ENCODE results near the gene PKNOX2.
A peak's percentile ranks its signal among the peaks of the same experiment; 100 is the strongest.

PKNOX2 gene

DNA sequence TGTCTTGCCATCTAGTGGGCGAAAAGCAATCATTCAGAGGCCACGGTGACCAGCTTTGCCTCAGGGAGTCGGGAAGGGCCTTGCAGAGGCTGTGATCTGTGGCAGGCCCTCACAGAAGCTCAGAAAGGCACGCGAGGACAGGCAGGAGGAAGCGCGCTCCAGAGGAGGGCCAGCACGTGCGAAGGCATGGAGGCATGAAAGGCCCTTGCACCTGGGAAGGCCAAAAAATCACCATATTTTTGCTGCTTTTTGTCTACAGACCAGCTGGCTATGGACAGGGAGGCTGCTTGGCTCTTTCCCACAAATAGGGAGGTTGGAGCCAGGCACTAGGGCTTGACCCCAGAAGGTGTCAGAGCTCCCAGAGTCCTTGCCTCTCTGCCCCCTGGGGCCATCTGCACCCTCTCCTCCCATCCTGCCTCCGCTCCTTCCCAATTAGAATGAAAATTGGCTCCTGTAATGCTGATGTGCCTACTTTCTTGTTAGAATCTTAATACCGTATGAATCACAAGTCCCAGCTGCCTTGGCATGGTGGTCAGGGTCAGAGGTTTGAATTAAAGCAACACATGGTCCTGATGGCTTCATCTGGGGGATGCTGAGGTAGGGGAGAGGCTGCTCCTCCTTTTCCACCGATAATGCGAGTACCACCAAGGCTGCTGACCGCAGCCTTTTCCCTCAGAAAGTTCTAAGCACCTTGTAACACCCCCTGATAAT lies 262.4 kb downstream of the PKNOX2 start:
- TF ChIP-seq, protein P1, sequence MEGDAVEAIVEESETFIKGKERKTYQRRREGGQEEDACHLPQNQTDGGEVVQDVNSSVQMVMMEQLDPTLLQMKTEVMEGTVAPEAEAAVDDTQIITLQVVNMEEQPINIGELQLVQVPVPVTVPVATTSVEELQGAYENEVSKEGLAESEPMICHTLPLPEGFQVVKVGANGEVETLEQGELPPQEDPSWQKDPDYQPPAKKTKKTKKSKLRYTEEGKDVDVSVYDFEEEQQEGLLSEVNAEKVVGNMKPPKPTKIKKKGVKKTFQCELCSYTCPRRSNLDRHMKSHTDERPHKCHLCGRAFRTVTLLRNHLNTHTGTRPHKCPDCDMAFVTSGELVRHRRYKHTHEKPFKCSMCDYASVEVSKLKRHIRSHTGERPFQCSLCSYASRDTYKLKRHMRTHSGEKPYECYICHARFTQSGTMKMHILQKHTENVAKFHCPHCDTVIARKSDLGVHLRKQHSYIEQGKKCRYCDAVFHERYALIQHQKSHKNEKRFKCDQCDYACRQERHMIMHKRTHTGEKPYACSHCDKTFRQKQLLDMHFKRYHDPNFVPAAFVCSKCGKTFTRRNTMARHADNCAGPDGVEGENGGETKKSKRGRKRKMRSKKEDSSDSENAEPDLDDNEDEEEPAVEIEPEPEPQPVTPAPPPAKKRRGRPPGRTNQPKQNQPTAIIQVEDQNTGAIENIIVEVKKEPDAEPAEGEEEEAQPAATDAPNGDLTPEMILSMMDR (IDR thresholded peaks at IDR 0.05; ENCODE audit: low read depth, low read length): no peak

DNA sequence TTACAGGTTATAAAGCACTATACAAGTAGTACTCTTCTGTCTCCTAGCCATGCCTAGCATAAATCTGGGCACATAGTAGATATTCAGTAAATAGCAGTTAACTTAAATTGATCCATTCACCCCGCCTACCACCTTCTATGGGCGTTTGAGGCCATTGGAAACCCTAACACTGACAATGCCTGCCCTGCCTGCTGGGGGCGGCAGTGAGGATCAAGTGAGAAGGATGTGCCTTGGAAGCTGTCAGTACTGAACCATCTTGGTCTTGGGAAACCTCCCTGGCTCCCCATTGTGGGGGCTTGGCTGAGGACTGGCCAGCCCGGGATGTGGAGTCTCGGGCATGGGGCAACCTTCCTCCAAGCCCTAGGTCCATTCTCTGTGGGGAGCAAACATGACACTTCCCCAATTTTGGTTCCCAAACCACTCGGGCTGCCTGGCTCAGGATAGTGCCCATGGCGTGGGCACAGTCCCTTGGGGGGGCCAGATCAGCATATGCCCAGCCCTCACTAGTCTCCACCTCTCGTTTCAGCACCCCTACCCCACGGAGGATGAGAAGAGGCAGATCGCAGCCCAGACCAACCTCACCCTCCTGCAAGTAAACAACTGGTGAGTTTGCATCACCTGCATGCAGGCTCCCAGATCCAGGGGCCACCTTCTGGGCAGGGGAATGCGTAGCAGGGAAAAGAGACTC lies 264.1 kb downstream of the PKNOX2 start:
- TF ChIP-seq, protein P1 (IDR thresholded peaks at IDR 0.05; ENCODE audit: low read depth, low read length): no peak
- no peak for DNase-seq (ENCODE audit: extremely low read depth, low read depth)

More for the DNA sequence above, 262.4 kb downstream of the PKNOX2 start:
- no peak for DNase-seq (ENCODE audit: extremely low read depth, low read depth)

DNA sequence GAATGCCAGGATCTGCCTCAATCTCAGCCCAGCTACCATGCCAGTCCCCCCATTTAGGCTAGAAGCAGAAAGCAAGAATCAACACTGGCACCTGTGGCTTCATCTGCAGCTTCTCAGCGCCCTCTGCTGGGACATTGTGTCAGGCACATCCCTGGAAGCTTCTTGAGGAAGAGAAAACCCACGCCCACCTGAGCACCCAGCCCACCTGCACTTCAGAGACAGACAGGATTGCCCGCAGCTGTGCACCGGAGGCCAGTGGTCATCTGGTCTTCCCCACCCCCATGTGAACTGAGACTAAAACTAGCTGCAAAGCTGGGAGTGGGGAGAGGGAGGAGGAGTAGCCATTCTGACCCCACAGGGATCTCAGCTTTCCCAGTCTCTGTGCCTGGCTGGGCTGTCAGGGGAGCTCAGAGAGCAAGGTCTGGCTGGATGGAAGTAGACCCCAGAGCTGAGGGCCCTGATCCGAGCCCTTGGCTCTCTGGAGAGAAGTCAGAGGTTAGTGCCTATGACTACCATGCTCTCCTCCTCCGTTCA lies 264.7 kb downstream of the PKNOX2 start:
- no peak for DNase-seq (ENCODE audit: extremely low read depth, low read depth)
- TF ChIP-seq, protein P1 (IDR thresholded peaks at IDR 0.05; ENCODE audit: low read depth, low read length): peak; percentile 75

DNA sequence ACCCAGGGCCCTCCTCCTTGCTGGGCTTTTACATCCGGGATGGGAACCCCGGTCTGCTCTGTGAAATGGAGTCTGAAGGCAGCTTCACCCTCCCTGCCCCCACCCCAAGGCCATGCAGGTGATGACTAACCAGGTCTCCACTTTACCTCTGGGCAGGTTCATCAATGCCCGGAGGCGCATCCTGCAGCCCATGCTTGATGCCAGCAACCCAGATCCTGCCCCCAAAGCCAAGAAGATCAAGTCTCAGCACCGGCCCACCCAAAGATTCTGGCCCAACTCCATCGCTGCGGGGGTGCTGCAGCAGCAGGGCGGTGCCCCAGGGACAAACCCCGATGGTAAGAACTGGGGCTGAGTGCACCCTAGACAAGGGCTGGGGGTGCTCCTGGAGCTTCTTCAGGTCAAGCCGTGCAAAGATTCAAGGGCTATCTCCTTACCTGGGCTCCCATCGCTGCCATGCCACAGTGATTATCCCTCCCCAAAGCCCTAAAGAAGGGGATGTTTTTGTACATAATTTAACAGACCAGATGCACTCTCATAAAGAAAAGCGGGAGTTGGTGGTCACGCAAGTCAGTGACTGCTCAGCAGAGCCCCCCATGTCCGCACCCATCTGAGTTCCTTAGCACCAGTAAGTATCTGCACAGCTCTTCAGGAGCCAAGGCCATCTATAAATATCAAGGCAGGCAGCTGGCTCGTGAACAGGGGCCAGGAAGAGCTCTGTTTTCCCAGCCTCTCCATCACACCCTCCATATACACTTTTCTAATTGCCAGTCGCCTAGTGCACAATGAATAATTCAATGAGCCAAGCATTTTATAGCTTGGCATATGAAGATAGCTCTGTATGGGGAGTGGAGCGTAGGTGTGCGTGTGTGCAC lies 265.5 kb downstream of the PKNOX2 start:
- DNase-seq (ENCODE audit: extremely low read depth, low read depth): no peak
- TF ChIP-seq, protein P1 (IDR thresholded peaks at IDR 0.05; ENCODE audit: low read depth, low read length): no peak

DNA sequence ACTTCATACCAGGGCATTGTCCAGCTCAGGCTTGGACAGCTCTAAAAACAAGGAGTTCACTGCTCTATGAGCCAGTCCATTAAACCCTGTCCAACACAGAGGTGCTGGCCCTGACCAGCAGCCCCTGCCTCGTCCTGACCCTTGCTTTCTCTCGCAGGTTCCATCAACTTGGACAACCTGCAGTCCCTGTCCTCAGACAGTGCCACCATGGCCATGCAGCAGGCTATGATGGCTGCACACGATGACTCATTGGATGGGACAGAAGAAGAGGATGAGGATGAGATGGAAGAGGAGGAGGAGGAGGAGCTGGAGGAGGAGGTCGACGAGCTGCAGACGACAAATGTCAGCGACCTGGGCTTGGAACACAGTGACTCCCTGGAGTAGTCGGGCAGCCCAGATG lies 266.5 kb downstream of the PKNOX2 start:
- no peak for DNase-seq (ENCODE audit: extremely low read depth, low read depth)

DNA sequence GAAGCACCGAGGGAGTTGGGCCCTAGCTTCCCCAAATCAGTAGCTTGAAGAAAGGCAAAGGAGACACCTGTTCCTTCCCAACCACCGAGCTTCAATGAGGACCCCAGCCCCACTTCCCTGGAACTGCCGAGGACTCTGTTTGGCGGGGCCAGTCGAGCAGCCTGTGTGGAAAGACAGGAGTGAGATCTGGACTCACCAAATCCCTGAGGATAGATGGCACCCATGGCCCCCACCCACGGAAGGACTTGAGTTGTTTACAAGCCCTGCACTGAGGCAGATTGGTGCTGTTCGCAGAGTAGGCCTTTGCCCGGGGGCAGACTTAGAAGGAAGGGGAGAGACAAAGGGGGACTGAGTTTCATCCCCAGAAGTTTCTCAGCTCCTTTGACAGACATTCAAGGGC lies 266.9 kb downstream of the PKNOX2 start:
- TF ChIP-seq, protein P1 (IDR thresholded peaks at IDR 0.05; ENCODE audit: low read depth, low read length): no peak
- no peak for DNase-seq (ENCODE audit: extremely low read depth, low read depth)

More for the DNA sequence above, 266.5 kb downstream of the PKNOX2 start:
- TF ChIP-seq, protein P1 (IDR thresholded peaks at IDR 0.05; ENCODE audit: low read depth, low read length): no peak
